Activated T-cell treated with anti-CD3 and anti-CD28 coated beads, Interleukin-2, amount 50 U/mL, for 4 hours (primary cell): ENCODE data around the gene DMD. TPM values are rescaled to one million over a fixed set of nuclear protein-coding genes. Genes with fewer than 3 reads are reported as not detected.
"Not testable (repeated sequence)": the region's sequence is repeated elsewhere in the genome, so short reads cannot be mapped to it uniquely, and the experiment has no call there.

ENCODE experiments used
- ATAC-seq, 2 donors: fragments of 200-7000 bp; cut with Tn5 transposase; one replicate each; pipeline ENCODE4 v1.10.0; 2021
- DNase-seq: peaks from one replicate; pipeline ENCODE4 v3.0.0-alpha.2; 2020
- H3K27me3 Mint-ChIP-seq: one replicate; pipeline ENCODE4 v1.8.0; 2021; ENCODE audit warnings: low read depth, mixed read lengths
- H3K36me3 Mint-ChIP-seq: one replicate; pipeline ENCODE4 v1.8.0; 2022; ENCODE audit warnings: mixed read lengths; ENCODE audit not compliant: insufficient read depth
- H3K4me1 Mint-ChIP-seq: one replicate; pipeline ENCODE4 v1.8.0; 2021; ENCODE audit warnings: low read depth, mixed read lengths
- H3K4me3 Mint-ChIP-seq: one replicate; pipeline ENCODE4 v1.8.0; 2021; ENCODE audit warnings: mild to moderate bottlenecking, moderate library complexity, mixed read lengths
- H3K9me3 Mint-ChIP-seq: one replicate; pipeline ENCODE4 v1.8.0; 2021; ENCODE audit warnings: mixed read lengths
- total RNA-seq, 3 donors: library from RNA; stranded (reverse); gene quantifications; one replicate each; pipeline ENCODE4 v1.2.1, GENCODE V29; 2021

The DMD gene
- total RNA-seq, 3 donors from 2014 or later = 0.29 to 1.4 (median 0.40) TPM

DNA sequence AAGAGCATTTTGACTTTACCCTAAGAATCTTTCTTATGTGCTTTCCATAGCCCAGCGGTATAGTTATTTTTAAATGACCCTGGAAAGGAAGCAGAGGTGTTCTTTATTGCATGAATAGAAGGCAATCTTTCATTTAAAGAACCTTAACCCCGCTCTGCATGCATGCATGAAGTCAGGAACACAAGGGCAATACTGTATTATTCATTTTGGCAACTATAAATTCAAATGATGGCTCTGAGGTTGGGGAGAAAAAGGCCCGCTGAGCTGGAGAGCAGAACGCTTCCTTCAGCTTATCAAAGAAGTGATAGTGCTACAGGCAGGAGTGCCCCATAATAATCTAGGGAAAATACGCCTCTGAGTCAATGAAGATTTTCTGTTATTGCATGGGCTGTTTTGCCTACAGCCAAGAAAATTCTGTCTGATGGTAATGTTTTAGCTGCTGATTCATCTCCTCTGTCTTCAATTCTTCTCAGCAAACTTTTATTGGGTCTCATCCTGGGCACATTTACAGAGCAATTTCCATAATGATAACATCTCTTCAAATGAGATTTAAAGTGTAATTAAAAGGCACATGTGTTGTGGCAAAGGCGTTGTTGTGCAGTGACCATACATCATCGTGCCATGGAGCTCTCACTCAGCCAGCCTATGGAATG is 1687.3 kb downstream of the DMD start:
- Mint-ChIP-seq H3K36me3 (no peaks in the 10 kb centered on the region), H3K9me3 (no peaks in the 10 kb centered on the region), H3K4me1 (no peaks in the 10 kb centered on the region), H3K4me3 (no peak overlapping the region), H3K27me3 (no peaks in the 10 kb centered on the region)
- ATAC-seq (no peak), DNase-seq (no peak)

DNA sequence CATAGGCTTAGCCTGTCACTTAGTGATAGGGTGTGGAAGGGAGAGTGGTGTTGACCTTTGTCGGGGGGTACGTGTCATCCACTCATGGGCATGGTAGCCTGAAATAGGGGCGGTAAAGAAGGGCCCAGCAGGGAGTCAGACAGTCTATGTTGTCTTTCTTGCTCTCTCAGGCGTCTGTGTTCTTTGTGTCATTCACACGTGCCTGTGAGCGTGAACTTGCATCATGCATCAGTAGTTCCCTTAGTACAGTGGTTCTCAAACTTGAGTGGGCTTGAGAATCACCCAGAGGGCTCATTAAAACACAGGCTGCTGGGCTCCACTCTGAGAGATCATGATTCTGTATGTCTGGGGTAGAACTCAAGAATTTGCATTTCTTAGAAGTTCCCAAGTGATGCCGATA is 1688.6 kb downstream of the DMD start:
- H3K9me3 Mint-ChIP-seq = no peaks in the 10 kb centered on the region
- H3K4me3 Mint-ChIP-seq = no peak overlapping the region
- H3K4me1 Mint-ChIP-seq = no peaks in the 10 kb centered on the region
- no peaks in the 10 kb centered on the region for H3K36me3 Mint-ChIP-seq
- ATAC-seq (no peak), DNase-seq (no peak)
- no peaks in the 10 kb centered on the region for H3K27me3 Mint-ChIP-seq

DNA sequence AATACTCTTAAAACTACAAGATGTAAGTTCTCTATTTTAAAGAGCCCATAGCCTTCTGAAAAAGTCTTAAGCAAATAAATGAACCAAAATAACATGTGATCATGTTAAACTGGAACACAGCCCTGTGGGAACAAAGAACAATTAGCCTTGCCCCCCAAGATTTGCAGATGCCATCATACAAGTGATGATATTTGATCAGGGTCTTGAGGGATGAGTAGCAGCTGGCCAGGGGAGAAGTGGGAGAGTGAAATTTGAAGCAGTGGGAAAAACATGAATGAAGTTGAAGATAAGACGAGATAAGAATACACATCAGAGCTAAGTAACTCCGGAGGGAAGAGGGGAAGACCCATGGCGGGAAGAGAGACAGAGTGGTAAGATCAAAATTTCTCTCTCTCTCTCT is 1689.4 kb downstream of the DMD start:
- H3K36me3 Mint-ChIP-seq = no peaks in the 10 kb centered on the region
- no peak overlapping the region for H3K4me3 Mint-ChIP-seq
- no peaks in the 10 kb centered on the region for H3K27me3 Mint-ChIP-seq
- ATAC-seq = no peak
- no peaks in the 10 kb centered on the region for H3K4me1 Mint-ChIP-seq
- no peak for DNase-seq
- H3K9me3 Mint-ChIP-seq = no peaks in the 10 kb centered on the region

DNA sequence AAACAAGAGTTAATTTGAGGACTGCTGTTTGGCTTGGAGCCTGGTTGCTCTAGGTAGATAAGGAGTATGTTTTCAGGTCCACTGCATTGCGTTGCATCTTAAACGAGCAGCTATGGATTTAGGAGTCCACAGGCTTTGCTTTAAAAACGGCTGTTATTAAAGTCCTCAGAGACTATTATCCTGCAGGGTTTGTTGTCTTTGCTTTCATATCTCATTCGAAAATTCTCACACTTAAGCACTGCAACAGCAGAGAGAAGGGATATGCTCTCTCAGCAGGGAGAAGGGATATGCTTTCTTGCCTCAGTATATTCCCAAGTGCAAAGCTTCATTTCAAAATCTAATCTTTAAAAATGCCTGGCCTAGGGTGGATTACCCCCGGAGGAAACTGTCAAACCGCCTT is 1694.8 kb downstream of the DMD start:
- Mint-ChIP-seq H3K4me1 (no peaks in the 10 kb centered on the region), H3K4me3 (no peak overlapping the region), H3K27me3 (no peaks in the 10 kb centered on the region), H3K36me3 (no peaks in the 10 kb centered on the region), H3K9me3 (no peaks in the 10 kb centered on the region)
- no peak for DNase-seq
- ATAC-seq = no peak

DNA sequence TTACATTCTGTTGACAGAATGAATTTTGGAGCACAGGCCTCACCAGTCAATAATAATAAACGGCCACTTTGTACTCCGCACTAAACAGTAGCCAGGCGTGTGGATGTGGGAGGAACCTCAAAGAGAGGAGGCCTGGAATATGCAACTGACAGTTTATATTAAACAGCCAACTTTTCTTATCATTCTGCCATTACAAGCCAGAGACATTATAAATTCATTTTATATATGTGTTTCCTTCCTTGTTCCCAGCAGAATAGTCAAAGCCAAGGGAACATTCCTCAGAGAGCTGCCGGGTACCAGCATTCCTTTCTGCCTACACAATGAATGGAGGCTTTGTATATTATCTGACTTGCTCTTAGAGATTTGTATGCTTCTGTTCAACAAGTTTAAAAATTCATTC is 1703.0 kb downstream of the DMD start:
- DNase-seq = no peak
- no peak overlapping the region for H3K4me3 Mint-ChIP-seq
- no peaks in the 10 kb centered on the region for H3K4me1 Mint-ChIP-seq
- peaks cover 3% of the 10 kb centered on the region for H3K9me3 Mint-ChIP-seq
- no peaks in the 10 kb centered on the region for H3K27me3 Mint-ChIP-seq
- no peaks in the 10 kb centered on the region for H3K36me3 Mint-ChIP-seq
- no peak for ATAC-seq

DNA sequence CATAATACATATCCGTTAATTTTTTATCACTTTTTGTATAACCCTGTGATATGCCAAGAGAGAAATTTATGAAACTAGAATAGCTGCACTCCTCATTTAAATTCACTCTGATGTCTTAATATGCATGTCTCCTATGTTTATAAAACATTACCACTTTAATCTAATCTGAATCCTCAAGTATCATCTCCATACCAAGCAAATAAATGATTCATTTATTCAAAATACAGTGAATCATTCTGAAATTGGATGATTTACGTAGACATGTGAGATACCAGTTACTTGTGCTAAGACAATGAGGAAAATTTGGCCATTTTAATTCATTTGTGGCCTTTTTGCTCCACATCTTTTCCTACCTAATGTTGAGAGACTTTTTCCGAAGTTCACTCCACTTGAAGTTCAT is 1704.4 kb downstream of the DMD start:
- H3K4me1 Mint-ChIP-seq = no peaks in the 10 kb centered on the region
- H3K4me3 Mint-ChIP-seq = no peak overlapping the region
- no peaks in the 10 kb centered on the region for H3K27me3 Mint-ChIP-seq
- H3K36me3 Mint-ChIP-seq = no peaks in the 10 kb centered on the region
- H3K9me3 Mint-ChIP-seq = peaks cover 3% of the 10 kb centered on the region
- DNase-seq = no peak
- ATAC-seq = no peak

DNA sequence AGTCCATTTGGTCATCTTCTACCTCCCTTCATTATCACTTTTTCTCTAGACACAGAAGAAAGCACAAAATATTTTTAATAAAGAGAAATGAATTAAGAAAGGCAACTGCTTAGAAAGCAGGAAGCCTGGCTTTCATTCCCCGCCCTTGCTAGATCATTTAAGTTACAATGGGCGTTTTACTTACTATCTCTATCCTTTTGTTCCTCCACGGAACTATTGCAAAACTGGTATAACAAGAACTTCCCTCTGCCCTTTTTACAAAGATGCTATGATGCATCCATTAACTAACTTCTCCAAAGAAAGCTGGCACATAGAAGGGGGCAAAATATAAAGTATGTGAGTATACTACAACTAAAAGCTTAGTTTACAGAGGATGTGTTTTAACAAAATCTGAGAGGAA is 1705.0 kb downstream of the DMD start:
- Mint-ChIP-seq H3K4me1 (no peaks in the 10 kb centered on the region), H3K36me3 (no peaks in the 10 kb centered on the region), H3K27me3 (no peaks in the 10 kb centered on the region), H3K9me3 (peaks cover 3% of the 10 kb centered on the region), H3K4me3 (no peak overlapping the region)
- DNase-seq (no peak), ATAC-seq (no peak)

DNA sequence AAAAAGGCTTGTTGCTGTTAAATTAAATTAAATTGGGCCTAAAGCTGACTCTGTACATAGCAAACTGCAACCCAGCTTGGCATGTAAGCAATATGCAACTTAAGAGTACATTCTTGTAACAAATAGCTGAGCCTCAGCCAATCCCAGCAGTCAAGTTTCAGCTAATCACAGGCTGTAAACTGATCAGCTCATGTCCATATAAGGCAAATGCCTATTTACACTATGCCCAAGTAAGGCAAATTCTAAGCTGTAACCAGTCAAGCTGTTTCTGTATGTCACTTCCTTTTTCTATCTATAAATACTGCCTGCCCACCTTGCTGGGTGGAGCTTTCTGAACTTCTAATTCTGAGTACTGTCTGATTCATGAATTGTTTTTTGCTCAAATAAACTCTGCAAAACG is 1710.4 kb downstream of the DMD start:
- H3K4me3 Mint-ChIP-seq = no peak overlapping the region
- H3K4me1 Mint-ChIP-seq = no peaks in the 10 kb centered on the region
- ATAC-seq (no peak), DNase-seq (no peak)
- no peaks in the 10 kb centered on the region for H3K36me3 Mint-ChIP-seq
- H3K27me3 Mint-ChIP-seq = no peaks in the 10 kb centered on the region
- peaks cover 3% of the 10 kb centered on the region for H3K9me3 Mint-ChIP-seq

DNA sequence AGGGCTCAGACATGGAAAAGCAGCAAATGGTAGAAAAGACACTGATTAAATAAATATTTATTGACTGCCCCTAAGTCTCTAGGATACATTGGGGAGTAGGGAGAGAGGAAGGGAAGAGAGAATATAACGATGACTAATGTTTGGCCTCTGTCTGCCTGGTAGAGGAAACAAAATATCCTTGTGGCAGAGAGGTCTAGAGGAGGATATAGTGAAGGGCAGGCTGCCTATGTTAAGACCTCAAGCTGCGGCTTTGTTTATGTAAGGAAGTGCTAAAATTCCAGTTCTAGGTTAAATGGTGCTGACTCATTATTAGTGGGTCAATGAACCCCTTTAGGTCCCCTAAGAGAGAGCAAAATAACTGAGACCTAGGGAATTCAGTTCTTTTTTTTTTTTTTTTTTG is 1712.2 kb downstream of the DMD start:
- no peak overlapping the region for H3K4me3 Mint-ChIP-seq
- H3K9me3 Mint-ChIP-seq = peaks cover 3% of the 10 kb centered on the region
- no peaks in the 10 kb centered on the region for H3K36me3 Mint-ChIP-seq
- H3K27me3 Mint-ChIP-seq = no peaks in the 10 kb centered on the region
- H3K4me1 Mint-ChIP-seq = no peaks in the 10 kb centered on the region
- no peak for DNase-seq
- no peak for ATAC-seq

DNA sequence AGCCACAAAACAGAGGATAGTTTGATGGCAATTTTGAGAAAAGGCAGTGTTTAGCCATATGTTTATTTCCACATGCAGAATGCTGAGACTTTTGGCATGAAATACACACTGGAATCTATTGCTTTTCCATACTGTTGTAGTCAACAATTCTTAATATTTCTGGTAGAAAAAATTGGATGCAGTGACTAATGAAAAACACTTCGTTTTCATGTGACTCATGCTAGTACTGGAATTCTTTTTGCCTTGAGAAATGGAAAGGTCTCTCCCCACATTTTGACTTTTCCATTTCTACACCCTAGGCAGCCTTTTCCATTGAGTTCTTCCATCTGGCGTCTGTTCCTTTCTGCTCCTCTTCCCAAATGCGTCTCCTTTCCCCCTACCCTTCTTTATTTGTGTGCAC is 1714.3 kb downstream of the DMD start:
- H3K36me3 Mint-ChIP-seq = no peaks in the 10 kb centered on the region
- H3K27me3 Mint-ChIP-seq = no peaks in the 10 kb centered on the region
- no peak for DNase-seq
- H3K4me1 Mint-ChIP-seq = no peaks in the 10 kb centered on the region
- no peak for ATAC-seq
- no peaks in the 10 kb centered on the region for H3K9me3 Mint-ChIP-seq
- no peak overlapping the region for H3K4me3 Mint-ChIP-seq

DNA sequence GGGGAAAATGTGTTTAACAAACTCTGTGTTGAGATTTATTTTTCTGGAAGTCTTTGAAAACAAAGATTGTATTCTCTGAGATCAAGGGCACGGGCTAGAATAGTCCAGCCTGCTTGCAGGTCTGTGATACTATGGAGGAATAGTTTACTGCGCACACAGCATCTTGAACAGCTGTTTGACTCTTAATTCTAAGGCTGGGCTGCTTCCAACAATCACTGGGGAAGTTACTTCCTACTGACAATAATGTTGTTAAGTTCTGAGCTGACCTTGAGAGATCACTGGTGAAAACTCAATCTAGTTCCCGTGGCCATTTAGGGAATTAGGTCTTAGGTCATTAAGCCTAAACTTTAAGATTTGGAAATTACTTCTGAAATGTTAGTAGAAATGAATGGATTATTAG is 1723.4 kb downstream of the DMD start:
- Mint-ChIP-seq H3K36me3 (no peaks in the 10 kb centered on the region), H3K9me3 (no peaks in the 10 kb centered on the region), H3K4me3 (no peak overlapping the region), H3K4me1 (no peaks in the 10 kb centered on the region), H3K27me3 (no peaks in the 10 kb centered on the region)
- ATAC-seq (no peak), DNase-seq (no peak)

DNA sequence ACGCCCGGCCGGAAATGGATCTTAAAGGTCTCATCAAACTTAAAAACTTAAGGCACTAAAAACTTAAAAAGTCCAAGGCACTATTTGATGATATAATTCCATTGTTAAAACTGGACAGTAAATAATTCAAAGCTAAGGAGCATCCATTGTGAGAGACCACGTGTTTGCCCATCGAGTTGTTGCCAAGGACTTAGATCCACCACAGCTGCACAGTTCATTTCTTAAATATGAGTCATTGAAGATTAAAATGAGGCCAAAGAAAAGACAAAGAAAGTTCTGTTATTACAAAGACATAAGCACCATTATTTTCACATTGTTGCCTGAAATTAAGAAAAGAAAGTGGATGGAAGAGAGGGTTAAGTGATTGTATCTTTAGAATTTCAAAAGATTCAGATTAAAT is 1728.0 kb downstream of the DMD start:
- H3K9me3 Mint-ChIP-seq = no peaks in the 10 kb centered on the region
- H3K4me1 Mint-ChIP-seq = no peaks in the 10 kb centered on the region
- no peak overlapping the region for H3K4me3 Mint-ChIP-seq
- H3K27me3 Mint-ChIP-seq = no peaks in the 10 kb centered on the region
- DNase-seq (no peak), ATAC-seq (no peak)
- H3K36me3 Mint-ChIP-seq = no peaks in the 10 kb centered on the region

DNA sequence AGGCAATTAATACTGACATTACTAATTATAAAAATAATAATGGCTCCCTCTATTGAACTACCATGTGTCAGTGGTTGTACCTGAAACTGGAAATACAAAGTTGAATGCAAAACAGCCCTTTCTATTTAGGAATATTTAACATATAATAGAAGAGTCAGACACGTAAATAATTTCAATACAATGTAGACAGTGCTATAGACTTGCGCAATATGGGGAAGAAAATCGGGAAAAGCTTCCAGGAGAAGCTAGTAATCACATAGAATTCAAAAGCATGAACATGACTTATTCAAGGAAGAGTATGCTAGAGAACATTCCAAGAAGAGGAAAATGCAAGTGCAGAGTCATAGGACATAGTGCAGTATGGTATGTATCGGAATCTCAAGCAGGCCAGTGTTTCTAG is 1730.7 kb downstream of the DMD start:
- no peaks in the 10 kb centered on the region for H3K9me3 Mint-ChIP-seq
- no peaks in the 10 kb centered on the region for H3K27me3 Mint-ChIP-seq
- no peak for ATAC-seq
- H3K4me1 Mint-ChIP-seq = no peaks in the 10 kb centered on the region
- H3K4me3 Mint-ChIP-seq = no peak overlapping the region
- no peaks in the 10 kb centered on the region for H3K36me3 Mint-ChIP-seq
- DNase-seq = no peak

DNA sequence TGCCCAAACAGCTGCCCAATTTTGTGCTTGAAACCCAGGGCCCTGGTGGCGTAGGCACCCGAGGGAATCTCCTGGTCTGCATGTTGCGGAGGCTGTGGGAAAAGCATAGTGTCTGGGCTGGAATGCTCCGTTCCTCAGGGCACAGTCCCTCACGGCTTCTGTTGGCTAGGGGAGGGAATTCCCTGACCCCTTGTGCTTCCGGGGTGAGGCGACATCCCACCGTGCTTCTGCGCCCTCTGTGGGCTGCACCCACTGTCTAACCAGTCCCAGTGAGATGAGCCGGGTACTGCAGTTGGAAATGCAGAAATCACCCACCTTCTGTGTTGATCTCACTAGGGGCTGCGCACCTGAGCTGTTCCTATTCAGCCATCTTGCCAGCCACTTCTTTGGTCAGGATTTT is 1740.1 kb downstream of the DMD start:
- no peaks in the 10 kb centered on the region for H3K27me3 Mint-ChIP-seq
- no peaks in the 10 kb centered on the region for H3K9me3 Mint-ChIP-seq
- DNase-seq (no peak), ATAC-seq (no peak)
- no peaks in the 10 kb centered on the region for H3K4me1 Mint-ChIP-seq
- no peak overlapping the region for H3K4me3 Mint-ChIP-seq
- no peaks in the 10 kb centered on the region for H3K36me3 Mint-ChIP-seq

DNA sequence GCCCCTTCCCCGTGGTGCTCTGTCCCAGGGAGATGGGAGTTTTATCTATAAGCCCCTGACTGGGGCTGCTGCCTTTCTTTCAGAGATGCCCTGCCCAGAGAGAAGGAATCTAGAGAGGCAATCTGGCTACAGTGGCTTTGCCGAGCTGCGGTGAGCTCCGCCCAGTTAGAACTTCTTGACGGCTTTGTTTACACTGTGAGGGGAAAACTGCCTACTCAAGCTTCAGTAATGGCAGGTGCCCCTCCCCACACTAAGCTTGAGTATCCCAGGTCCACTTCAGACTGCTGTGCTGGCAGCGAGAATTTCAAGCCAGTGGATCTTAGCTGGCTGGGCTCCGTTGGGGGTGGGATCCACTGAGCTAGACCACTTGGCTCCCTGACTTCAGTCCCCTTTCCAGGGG is 1740.6 kb downstream of the DMD start:
- ATAC-seq, H3K4me1 Mint-ChIP-seq, H3K27me3 Mint-ChIP-seq, H3K9me3 Mint-ChIP-seq, DNase-seq, H3K4me3 Mint-ChIP-seq, H3K36me3 Mint-ChIP-seq: not testable (repeated sequence)
